Measurements from ENCODE around the gene LPAR5. TPM values are rescaled to one million over a fixed set of nuclear protein-coding genes. Genes with fewer than 3 reads are reported as not detected.
"Not testable (repeated sequence)": the region's sequence is repeated elsewhere in the genome, so short reads cannot be mapped to it uniquely, and the experiment has no call there.

The LPAR5 gene
- polyA plus RNA-seq, 3 donors: 0.75 to 1.3 (median 1.2) TPM

GRCh38 chr12:6608592-6609281 lies 27.0 kb downstream of the LPAR5 start:
- no peak for DNase-seq (ENCODE audit: low read depth in 3 of 3, low spot score in 2 of 3)

- DNase-seq (ENCODE audit: low read depth in 3 of 3, low spot score in 2 of 3): no peak
Measured at GRCh38 chr12:6607751-6608591, 27.8 kb downstream of the LPAR5 start.

GRCh38 chr12:6606331-6607131 lies 29.2 kb downstream of the LPAR5 start:
- peak in 1 of 3 donors; percentile 15 for DNase-seq (ENCODE audit: low read depth in 3 of 3, low spot score in 2 of 3)

GRCh38 chr12:6605421-6606330 lies 30.1 kb downstream of the LPAR5 start:
- DNase-seq (ENCODE audit: low read depth in 3 of 3, low spot score in 2 of 3): no peak

GRCh38 chr12:6604259-6605029 lies 31.3 kb downstream of the LPAR5 start:
- DNase-seq (ENCODE audit: low read depth in 3 of 3, low spot score in 2 of 3): no peak

- DNase-seq (ENCODE audit: low read depth in 3 of 3, low spot score in 2 of 3): no peak
Measured at GRCh38 chr12:6603095-6603567, 32.6 kb downstream of the LPAR5 start.

GRCh38 chr12:6602526-6602925 lies 33.2 kb downstream of the LPAR5 start:
- no peak for DNase-seq (ENCODE audit: low read depth in 3 of 3, low spot score in 2 of 3)

- not testable (repeated sequence) for DNase-seq (ENCODE audit: low read depth in 3 of 3, low spot score in 2 of 3)
Measured at GRCh38 chr12:6595673-6596072, 40.1 kb downstream of the LPAR5 start.

GRCh38 chr12:6592087-6592486 lies 43.7 kb downstream of the LPAR5 start:
- DNase-seq (ENCODE audit: low read depth in 3 of 3, low spot score in 2 of 3): no peak

GRCh38 chr12:6586569-6586968 lies 49.2 kb downstream of the LPAR5 start:
- not testable (repeated sequence) for DNase-seq (ENCODE audit: low read depth in 3 of 3, low spot score in 2 of 3)

GRCh38 chr12:6584293-6584692 lies 51.5 kb downstream of the LPAR5 start:
- DNase-seq (ENCODE audit: low read depth in 3 of 3, low spot score in 2 of 3): no peak

GRCh38 chr12:6582959-6583358 lies 52.8 kb downstream of the LPAR5 start:
- DNase-seq (ENCODE audit: low read depth in 3 of 3, low spot score in 2 of 3): no peak

- DNase-seq (ENCODE audit: low read depth in 3 of 3, low spot score in 2 of 3): no peak
Measured at GRCh38 chr12:6582196-6582595, 53.6 kb downstream of the LPAR5 start.

GRCh38 chr12:6575648-6576047 lies 60.1 kb downstream of the LPAR5 start:
- no peak for DNase-seq (ENCODE audit: low read depth in 3 of 3, low spot score in 2 of 3)

GRCh38 chr12:6574576-6575295 lies 61.0 kb downstream of the LPAR5 start:
- DNase-seq (ENCODE audit: low read depth in 3 of 3, low spot score in 2 of 3): no peak

GRCh38 chr12:6573001-6573400 lies 62.8 kb downstream of the LPAR5 start:
- no peak for DNase-seq (ENCODE audit: low read depth in 3 of 3, low spot score in 2 of 3)

GRCh38 chr12:6570264-6570887 lies 65.4 kb downstream of the LPAR5 start:
- DNase-seq (ENCODE audit: low read depth in 3 of 3, low spot score in 2 of 3): no peak

- DNase-seq (ENCODE audit: low read depth in 3 of 3, low spot score in 2 of 3): no peak
Measured at GRCh38 chr12:6569786-6570185, 66.0 kb downstream of the LPAR5 start.

Data from right renal cortex interstitium (tissue), 3 donors.